Measurements from ENCODE around the gene FERMT3. TPM values are rescaled to one million over a fixed set of nuclear protein-coding genes. Genes with fewer than 3 reads are reported as not detected.
A peak's percentile ranks its signal among the peaks of the same experiment; 100 is the strongest.

Gene FERMT3
- total RNA-seq, 6 experiments from 2014 or later, result 5.1 to 17.3 (median 8.1) TPM

DNA sequence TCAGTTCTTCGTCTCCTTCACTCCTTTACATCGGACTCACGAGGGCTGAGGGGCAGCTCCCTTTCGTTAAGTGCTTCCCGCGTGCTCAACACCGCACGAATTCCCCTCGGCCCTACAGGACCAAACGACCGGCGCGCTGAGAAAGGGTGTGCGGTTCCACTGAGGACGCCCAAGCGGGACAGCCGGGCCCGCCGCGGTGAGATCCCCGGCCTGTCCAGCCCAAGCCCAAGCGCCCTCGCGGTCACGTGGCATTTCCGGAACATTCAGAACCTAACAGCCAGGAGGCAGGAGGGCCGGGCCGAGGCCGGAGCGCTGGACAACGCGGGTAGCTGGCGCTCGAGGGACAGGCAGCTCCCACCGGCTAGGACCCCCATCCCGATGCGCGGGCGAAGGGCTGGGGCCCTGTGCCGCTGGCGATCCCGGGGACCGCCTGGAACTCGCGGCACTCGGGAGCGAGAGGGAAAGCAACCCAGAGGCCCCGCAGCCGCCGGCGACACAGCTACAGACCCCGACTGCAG lies 21.3 kb upstream of the FERMT3 start:
- ATAC-seq, result peak; percentile 50 to 68 (median 58)
- Histone ChIP-seq H3K36me3 (no peaks in the 10 kb centered on the region), H3K4me3 (peak overlapping the region; percentile 55 to 65 (median 58)), H3K9me3 (no peaks in the 10 kb centered on the region), H3K27me3 (no peaks in the 10 kb centered on the region), H3K27ac (peak overlapping the region; percentile 95 to 99 (median 98)), H3K4me1 (peaks cover 0 to 35% (median 4%) of the 10 kb centered on the region in 4 donors)
- intact Hi-C loops (cut with DNase I), result no loop called here
- no CpG with 5 or more reads among the region's 52 CpGs for WGBS (ENCODE audit: insufficient coverage, low coverage, low lambda C conversion rate, missing lambda C conversion rate)
- peak; percentile 87 to 92 (median 91) for DNase-seq
- TF ChIP-seq, protein P1, sequence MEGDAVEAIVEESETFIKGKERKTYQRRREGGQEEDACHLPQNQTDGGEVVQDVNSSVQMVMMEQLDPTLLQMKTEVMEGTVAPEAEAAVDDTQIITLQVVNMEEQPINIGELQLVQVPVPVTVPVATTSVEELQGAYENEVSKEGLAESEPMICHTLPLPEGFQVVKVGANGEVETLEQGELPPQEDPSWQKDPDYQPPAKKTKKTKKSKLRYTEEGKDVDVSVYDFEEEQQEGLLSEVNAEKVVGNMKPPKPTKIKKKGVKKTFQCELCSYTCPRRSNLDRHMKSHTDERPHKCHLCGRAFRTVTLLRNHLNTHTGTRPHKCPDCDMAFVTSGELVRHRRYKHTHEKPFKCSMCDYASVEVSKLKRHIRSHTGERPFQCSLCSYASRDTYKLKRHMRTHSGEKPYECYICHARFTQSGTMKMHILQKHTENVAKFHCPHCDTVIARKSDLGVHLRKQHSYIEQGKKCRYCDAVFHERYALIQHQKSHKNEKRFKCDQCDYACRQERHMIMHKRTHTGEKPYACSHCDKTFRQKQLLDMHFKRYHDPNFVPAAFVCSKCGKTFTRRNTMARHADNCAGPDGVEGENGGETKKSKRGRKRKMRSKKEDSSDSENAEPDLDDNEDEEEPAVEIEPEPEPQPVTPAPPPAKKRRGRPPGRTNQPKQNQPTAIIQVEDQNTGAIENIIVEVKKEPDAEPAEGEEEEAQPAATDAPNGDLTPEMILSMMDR (IDR thresholded peaks at IDR 0.05), result peak in 3 of 4 donors; percentile 24 to 38 (median 25)
- TF ChIP-seq POLR2A (IDR thresholded peaks at IDR 0.05), result peak; percentile 99

DNA sequence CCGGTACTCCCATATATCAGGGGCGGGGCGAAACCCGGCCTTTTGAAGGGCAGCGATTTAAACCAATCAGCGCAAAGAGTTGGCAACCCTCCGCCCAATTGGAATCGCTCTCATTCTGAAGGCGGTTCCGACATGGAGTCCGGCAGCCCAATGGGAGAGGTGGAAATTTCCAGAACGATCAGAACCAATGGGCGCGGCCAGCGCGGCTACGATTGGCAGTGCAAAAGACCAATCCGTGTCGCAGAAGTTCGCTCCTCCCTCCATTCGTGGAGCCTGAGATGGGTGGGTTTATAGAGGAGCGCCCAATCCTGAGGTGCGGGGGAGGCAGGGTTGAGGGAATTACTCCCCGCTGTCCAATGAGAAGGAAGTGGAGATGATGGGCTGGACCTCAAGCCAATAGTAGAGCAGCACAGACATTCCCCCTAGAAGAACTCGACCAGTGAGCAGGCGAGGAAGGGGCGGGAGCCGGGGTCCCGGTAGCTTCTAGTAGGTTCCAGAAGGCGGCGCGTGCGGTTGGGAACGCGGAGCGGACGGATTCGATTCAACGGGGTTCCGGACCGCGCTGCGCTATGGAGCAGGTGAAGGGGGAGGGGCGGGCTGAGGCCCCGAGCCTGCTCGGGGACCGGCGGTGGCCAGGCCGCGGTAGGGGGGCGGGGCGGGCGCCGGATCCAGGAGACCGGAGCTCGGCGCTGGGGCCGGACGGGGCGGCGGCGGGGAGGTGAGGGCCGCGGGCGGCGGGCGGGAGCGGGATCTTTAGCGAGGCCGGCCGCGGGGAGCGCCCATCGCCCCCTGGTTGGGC lies 20.6 kb upstream of the FERMT3 start, which contains the start of gene STIP1:
TSS of gene STIP1 (plus strand) at position 479 of the 799 bp plus-strand sequence. CDS start at position 570, 91 bp downstream.
- intact Hi-C loops (cut with DNase I), result no loop called here
- ATAC-seq, result peak; percentile 82 to 94 (median 90)
- DNase-seq, result peak; percentile 97 to 99 (median 99)
- H3K36me3 ChIP-seq, result no peaks in the 10 kb centered on the region
- H3K4me1 ChIP-seq, result peaks cover 0 to 40% (median 4%) of the 10 kb centered on the region in 4 donors
- no peaks in the 10 kb centered on the region for H3K9me3 ChIP-seq
- H3K27me3 ChIP-seq, result no peaks in the 10 kb centered on the region
- H3K27ac ChIP-seq, result peak within 1 kb of the TSS; percentile 95 to 99 (median 98)
- WGBS (ENCODE audit: insufficient coverage, low coverage, low lambda C conversion rate, missing lambda C conversion rate), result 0% methylated on average over 31 of the region's 74 CpGs
- TF ChIP-seq, protein P1 (IDR thresholded peaks at IDR 0.05), result peak in 1 of 4 donors; percentile 6
- TF ChIP-seq POLR2A (IDR thresholded peaks at IDR 0.05), result no peak
- peak within 1 kb of the TSS; percentile 55 to 65 (median 58) for H3K4me3 ChIP-seq

DNA sequence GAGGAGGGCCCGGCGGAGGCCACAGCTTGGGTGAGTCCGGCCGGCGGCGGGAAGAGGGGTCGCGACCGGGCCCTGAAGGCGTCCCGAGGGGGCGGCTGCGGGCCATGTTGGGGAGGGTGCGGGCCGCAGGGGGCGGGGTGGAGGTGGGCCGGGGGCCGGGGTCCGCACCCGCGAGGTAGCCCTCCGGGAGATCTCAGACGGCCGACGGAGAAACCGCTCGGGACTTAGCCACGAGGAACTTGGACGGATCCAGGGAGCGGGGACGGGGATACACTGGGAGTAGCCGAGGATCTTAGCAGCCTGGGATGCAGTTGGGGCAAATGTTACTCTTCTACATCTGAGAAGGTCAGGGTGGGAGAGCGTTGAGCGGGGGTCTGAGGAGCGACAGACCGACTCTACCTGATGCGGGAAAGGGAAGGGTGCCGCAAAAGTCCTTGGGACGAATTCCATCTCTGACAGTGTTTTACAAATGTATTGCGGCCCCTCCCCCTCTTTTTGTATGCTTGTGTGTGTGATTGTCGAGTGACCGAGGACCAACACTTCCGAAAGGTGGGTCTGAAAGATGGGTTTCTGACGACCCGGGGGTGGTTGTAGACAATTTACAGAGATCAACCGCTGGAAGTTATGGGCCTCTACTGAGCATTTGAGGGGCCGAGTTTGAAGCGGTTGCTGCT lies 19.9 kb upstream of the FERMT3 start:
- DNase-seq (peak in 1 of 3 donors; percentile 56), ATAC-seq (no peak)
- WGBS (ENCODE audit: insufficient coverage, low coverage, low lambda C conversion rate, missing lambda C conversion rate), result 1% methylated on average over 30 of the region's 48 CpGs
- Histone ChIP-seq H3K27me3 (no peaks in the 10 kb centered on the region), H3K27ac (no peak overlapping the region), H3K9me3 (no peaks in the 10 kb centered on the region), H3K36me3 (no peaks in the 10 kb centered on the region), H3K4me1 (peaks cover 0 to 42% (median 4%) of the 10 kb centered on the region in 4 donors), H3K4me3 (no peak overlapping the region)
- intact Hi-C loops (cut with DNase I), result no loop called here
- TF ChIP-seq, protein P1 (IDR thresholded peaks at IDR 0.05), result no peak
- TF ChIP-seq POLR2A (IDR thresholded peaks at IDR 0.05), result no peak

DNA sequence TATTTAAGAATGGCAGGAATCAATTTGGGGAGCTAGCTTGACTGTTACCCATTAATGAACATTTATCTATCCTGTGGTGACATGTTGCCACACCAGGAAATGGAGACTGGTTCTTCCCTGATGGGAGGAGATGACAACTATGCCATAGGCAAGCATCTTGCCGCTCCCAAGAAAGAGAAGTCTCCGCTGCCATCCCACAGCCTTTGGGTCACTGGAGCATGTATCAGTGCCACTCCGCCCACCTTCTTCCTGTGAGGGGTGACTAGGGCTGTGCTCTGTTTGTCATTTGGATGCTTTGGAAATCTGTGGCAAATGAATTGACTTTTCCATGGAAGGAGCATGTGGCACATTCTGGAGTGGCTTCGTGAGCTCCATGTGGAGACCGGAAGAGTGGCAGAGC lies 14.1 kb upstream of the FERMT3 start:
- Histone ChIP-seq H3K4me3 (no peak overlapping the region), H3K36me3 (peaks cover 7 to 51% (median 36%) of the 10 kb centered on the region in 4 donors), H3K27me3 (no peaks in the 10 kb centered on the region), H3K9me3 (no peaks in the 10 kb centered on the region), H3K4me1 (peaks cover 0 to 28% (median 4%) of the 10 kb centered on the region in 4 donors), H3K27ac (no peak overlapping the region)
- intact Hi-C loops (cut with DNase I), result no loop called here
- ATAC-seq, result no peak
- no peak for DNase-seq
- WGBS (ENCODE audit: insufficient coverage, low coverage, low lambda C conversion rate, missing lambda C conversion rate), result 68% methylated on average over 2 of the region's 5 CpGs
- TF ChIP-seq, protein P1 (IDR thresholded peaks at IDR 0.05), result no peak
- TF ChIP-seq POLR2A (IDR thresholded peaks at IDR 0.05), result no peak
